Fibroblast of the aortic adventitia (primary cell): ENCODE data around the gene CTPS1. TPM values are rescaled to one million over a fixed set of nuclear protein-coding genes. Genes with fewer than 3 reads are reported as not detected.

ENCODE experiments used
- DNase-seq: peaks from one replicate; pipeline ENCODE4 v3.0.0-alpha.2; 2010; ENCODE audit warnings: low read depth
- H3K4me3 ChIP-seq: 2 replicates; pipeline ENCODE4 v1.5.1; 2011; ENCODE audit warnings: low read depth, mild to moderate bottlenecking, control low read depth, low read length, moderate library complexity
- total RNA-seq: library from RNA; depleted of rRNA; stranded (reverse); fragments of >200 nt; gene quantifications from 2 replicates; pipeline ENCODE4 v1.2.3, GENCODE V29; 2012; ENCODE audit warnings: low replicate concordance
- TF ChIP-seq, protein P1 (sequence below): IDR thresholded peaks from 2 replicates; pipeline ENCODE4 v1.5.1; 2011; ENCODE audit warnings: mild to moderate bottlenecking, low read length, control low read depth, inconsistent platforms; ENCODE audit not compliant: insufficient read depth

The CTPS1 gene
- total RNA-seq, 1 donor = 22.9 TPM

DNA sequence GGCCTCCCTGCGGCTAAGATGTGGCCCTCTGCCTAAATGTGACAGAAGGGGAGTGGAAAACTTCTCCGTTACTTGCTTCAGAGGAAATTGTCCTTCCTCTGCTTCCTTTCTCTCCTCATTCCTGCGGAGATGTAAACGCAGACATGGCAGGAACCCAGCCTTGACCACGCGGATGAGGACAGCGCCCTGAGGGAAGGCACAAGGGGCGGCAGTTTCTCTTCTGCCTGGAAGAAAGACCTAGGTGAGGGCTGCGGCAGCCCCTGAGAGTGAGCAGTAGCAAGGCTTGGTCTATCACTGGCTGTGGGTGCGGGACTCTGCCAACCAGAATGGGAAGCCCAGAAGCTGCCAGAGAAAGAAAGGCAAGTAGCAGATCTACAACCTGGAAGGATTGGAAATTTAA, 14.0 kb upstream of the CTPS1 start:
- TF ChIP-seq, protein P1, sequence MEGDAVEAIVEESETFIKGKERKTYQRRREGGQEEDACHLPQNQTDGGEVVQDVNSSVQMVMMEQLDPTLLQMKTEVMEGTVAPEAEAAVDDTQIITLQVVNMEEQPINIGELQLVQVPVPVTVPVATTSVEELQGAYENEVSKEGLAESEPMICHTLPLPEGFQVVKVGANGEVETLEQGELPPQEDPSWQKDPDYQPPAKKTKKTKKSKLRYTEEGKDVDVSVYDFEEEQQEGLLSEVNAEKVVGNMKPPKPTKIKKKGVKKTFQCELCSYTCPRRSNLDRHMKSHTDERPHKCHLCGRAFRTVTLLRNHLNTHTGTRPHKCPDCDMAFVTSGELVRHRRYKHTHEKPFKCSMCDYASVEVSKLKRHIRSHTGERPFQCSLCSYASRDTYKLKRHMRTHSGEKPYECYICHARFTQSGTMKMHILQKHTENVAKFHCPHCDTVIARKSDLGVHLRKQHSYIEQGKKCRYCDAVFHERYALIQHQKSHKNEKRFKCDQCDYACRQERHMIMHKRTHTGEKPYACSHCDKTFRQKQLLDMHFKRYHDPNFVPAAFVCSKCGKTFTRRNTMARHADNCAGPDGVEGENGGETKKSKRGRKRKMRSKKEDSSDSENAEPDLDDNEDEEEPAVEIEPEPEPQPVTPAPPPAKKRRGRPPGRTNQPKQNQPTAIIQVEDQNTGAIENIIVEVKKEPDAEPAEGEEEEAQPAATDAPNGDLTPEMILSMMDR = no peak
- no peak overlapping the region for H3K4me3 ChIP-seq
- no peak for DNase-seq

DNA sequence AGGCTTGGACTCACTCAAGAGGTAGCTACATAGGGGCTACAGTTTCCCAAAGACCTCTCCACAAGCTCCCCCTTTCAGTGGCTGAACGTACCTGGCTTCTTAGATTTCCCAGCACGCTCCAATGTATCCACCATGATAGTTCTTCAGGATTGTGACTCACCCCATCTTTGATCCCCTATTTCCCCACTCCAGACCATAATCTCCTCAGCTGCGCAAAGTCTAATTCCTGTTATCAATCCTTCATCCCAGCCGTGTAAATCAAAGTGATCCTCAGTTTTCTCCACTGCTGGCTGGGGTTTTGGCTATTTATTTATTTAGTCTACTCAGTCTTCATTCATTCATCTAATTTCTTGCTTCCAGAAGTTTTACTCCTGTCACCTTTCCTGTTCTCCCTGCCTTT, 13.1 kb upstream of the CTPS1 start:
- TF ChIP-seq, protein P1 = no peak
- DNase-seq = no peak
- H3K4me3 ChIP-seq = no peak overlapping the region

DNA sequence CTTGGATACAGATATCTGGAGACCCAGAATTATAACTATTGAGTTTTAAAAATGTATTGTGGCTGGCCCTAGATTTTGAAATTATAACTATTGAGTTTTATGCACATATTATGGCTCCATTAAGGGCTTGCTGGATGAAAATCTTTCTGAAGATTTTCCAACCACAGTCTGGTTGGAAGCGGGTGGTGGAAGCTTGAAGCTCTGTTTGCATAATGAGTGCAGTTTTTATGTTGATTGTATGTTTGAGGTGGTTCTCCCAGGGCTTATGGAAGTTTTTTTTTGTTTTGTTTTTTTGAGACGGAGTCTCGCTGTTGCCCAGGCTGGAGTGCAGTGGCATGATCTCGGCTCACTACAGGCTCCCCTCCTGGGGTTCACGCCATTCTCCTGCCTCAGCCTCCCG, 10.1 kb upstream of the CTPS1 start:
- TF ChIP-seq, protein P1 = no peak
- no peak overlapping the region for H3K4me3 ChIP-seq
- no peak for DNase-seq

- TF ChIP-seq, protein P1 = no peak
- H3K4me3 ChIP-seq = no peak overlapping the region
- no peak for DNase-seq
Measured at GRCh38 chr1:40971966-40972365, 7.5 kb upstream of the CTPS1 start.

- TF ChIP-seq, protein P1 = no peak
Measured at GRCh38 chr1:40973912-40974311, 5.6 kb upstream of the CTPS1 start.

DNA sequence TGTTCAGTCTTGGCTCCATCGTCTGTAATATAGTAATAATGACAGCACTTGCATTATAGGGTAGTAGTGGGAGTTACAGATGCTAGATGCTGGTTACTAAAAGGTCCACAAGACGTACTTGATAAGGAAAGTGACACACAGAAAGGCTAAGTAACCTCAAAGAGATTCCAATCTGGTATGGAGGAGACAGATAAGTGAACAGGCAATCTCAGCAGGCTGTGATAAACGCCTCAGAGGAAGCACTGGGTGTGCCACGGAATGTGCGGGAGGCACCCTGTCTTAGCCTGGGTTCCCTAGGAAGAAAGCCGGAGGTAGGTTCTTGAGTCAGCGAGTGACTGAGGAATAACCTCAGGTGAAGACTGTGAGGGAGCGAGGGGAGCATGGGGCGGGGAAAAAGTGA, 4.6 kb upstream of the CTPS1 start:
- no peak overlapping the region for H3K4me3 ChIP-seq
- DNase-seq = no peak
- TF ChIP-seq, protein P1 = no peak

More at GRCh38 chr1:40973912-40974311, 5.6 kb upstream of the CTPS1 start:
- no peak for DNase-seq
- H3K4me3 ChIP-seq = no peak overlapping the region

- peak; percentile 50 for DNase-seq
- TF ChIP-seq, protein P1 = no peak
- H3K4me3 ChIP-seq = no peak overlapping the region
Measured at GRCh38 chr1:40976952-40977690, 2.4 kb upstream of the CTPS1 start.
